GM12873 (cell line): Measurements from ENCODE around the gene ODAD3.

ENCODE experiments used
- TF ChIP-seq, protein P1 (sequence below): IDR thresholded peaks from 2 replicates; pipeline ENCODE4 v1.5.1; 2012; ENCODE audit warnings: low read depth, mild to moderate bottlenecking, moderate library complexity, low read length, control low read depth; ENCODE audit not compliant: insufficient read depth; ENCODE audit errors: missing control alignments

ODAD3 gene

DNA sequence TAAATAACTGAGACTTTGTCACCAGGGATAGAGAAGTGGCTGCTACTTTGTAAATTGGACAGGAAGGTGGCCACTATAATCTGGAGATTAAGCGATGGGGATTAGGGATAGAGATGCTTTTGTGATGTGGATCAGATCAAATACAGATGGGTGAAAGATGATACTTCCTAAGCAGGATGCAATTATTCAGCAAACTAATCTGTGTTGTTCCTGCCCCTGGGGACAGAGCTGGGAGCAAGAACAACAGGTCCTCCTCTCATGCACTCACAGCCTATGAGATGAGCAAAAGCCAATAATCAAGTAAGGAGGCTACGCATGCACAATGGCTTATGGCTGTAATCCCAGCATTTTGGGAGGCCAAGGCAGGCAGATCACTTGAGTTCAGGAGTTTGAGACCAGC is 20.4 kb downstream of the ODAD3 start:
- TF ChIP-seq, protein P1, sequence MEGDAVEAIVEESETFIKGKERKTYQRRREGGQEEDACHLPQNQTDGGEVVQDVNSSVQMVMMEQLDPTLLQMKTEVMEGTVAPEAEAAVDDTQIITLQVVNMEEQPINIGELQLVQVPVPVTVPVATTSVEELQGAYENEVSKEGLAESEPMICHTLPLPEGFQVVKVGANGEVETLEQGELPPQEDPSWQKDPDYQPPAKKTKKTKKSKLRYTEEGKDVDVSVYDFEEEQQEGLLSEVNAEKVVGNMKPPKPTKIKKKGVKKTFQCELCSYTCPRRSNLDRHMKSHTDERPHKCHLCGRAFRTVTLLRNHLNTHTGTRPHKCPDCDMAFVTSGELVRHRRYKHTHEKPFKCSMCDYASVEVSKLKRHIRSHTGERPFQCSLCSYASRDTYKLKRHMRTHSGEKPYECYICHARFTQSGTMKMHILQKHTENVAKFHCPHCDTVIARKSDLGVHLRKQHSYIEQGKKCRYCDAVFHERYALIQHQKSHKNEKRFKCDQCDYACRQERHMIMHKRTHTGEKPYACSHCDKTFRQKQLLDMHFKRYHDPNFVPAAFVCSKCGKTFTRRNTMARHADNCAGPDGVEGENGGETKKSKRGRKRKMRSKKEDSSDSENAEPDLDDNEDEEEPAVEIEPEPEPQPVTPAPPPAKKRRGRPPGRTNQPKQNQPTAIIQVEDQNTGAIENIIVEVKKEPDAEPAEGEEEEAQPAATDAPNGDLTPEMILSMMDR, result no peak

DNA sequence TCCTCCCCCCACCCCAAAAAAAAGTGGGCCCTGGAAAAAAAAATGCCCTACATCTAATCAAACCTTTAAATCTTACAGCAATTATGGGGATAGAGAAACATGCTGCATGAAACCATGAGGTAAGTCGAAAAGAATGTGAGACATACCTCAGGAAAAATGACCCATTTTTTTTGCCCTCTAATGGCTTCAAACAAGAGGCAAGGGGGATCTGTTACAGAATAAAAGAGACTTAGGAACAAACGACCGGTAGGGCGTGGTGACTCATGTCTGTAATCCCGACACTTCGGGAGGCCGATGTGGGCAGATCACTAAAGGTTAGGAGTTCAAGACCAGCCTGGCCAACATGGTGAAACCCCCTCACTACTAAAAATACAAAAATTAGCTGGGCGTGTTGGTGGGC is 24.2 kb downstream of the ODAD3 start:
- TF ChIP-seq, protein P1, result no peak

DNA sequence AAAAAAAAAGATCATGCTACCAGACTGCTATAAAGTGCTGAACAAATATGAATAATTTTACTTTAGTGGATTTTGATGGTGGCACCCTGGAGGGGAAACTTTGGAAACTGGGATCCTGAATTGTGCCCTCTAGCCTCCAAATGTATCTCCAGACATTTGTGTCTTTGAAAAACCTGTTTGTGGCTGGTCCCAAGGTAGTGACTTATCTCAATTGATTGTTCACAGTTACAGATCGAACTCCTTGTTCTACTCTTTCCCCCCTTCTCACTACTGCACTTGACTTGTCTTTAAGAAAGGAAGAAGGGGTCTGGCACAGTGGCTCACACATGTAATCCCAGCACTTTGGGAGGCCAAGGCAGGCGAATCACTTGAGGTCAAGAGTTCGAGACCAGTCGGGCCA is 26.3 kb downstream of the ODAD3 start:
- TF ChIP-seq, protein P1, result no peak

DNA sequence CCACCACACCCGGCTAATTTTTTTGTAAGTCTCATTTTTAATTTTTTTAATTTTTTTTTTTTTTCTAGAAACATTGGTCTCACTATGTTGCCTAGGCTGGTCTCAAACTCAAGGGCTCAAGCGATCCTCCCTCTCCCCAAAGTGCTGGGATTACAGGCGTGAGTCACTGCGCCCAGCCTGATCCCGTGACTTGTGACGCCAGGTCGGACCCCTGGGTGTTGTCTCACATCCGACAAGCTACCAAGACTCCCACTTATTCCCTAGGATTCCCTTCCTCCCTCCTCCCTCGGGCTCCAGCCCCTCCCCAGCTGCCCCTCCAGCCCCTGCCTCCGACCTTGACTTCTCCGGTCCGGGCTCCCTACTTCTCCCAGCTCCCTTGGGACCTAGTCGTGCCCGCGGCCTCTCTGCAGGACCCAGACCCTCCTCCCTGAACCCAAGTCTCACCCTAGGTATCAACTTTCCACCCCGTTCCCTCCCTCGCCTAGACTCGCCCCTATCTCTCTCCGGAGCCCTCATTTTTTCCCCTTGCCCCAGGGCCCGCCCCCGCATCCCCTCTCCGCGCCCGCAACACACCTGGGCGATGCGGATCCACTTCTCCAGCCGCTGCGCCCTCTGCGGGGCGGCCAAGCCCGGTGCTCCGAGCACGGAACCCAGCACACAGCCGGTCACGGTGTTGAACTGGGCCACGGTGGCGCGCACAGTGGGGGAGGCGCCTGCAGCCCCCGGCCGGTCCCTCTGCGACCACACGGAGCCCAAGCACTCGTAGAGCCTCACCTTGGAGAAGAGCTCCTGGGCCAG is 28.9 kb downstream of the ODAD3 start:
- TF ChIP-seq, protein P1, result peak; percentile 9

DNA sequence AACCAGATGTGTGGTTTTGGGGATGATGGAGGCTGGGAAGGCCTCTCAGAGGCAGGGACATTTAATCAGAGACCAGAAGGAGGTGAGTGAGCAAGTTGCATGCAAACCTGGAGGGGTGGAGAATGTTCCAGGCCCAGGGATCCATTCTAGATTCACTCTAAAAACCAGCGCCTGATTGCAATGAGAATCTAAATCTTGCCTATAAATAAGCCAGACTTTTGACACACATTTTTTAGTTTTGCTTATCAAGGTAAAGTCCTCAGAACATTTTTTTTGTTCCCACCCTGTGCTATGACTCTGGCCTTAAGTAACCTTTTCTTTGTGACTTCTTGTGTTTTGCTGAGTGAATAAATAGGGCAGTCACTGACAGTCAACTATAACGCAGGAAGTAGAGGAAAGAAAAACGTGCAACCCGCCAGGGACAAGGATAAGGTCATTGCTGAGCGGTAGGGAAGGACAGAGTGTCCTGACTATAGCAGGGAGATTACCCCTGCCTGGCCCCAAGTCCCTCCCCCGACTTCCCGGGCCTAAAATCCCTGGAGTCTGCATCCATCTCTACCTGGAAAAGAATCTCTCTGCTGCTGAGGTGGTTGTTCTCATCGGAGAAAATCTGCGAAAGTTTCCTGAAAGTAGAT is 30.2 kb downstream of the ODAD3 start:
- TF ChIP-seq, protein P1, result no peak

DNA sequence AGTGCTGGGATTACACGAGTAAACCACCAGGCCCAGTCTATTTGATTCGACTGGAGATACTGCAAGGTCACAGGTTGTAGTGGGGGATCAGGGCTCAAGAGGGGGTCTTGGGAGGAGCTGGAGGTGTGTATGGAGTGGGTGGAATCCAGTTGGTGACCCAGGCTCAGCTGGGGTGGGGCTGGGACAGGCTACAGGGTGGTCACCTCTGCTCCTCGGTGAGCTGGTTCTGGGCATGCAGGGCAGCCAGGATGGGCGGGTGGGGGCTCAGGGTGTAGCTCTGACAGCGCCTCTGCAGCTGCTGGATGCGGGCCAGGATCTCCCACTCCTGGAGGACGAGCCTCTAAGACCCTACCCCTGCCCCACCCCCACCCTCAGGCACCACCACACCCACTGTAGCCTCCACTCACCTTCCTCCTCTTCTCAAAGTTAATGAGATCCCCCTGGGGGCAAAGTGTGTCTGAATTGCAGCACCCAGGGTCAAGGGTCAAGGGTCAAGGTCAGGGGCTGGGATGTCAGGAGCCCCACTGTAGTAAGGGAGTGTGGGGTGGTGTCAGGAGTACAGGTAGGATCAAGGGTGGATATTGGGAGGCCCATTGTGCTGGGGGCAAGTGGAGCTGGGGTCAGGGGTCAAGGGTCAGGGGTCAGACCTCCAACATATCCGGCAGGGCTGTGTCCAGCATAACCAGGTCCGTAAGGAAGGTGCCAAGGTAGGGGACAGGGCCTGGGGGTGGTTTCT is 32.9 kb downstream of the ODAD3 start:
- TF ChIP-seq, protein P1, result no peak

DNA sequence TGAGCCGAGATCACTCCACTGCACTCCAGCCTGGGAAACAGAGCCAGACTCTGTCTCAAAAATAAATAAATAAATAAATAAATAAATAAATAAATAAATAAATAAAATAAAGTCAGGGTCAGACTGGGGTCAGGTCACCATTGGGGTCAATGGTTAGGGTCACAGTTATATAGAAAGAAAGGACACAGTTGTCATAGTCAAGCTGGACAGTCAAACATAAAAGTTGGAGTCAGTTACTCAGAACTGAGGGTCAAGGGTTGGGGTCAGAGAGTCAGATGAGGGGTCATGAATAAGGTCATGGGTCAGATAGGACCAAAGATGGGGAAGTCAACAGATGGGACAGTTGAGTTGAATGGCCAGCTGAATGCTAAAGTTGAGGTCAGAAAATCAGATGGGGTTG is 34.1 kb downstream of the ODAD3 start:
- TF ChIP-seq, protein P1, result no peak
